Keratinocyte (primary cell): ENCODE measurements around the gene TAS2R50. TPM values are rescaled to one million over a fixed set of nuclear protein-coding genes. Genes with fewer than 3 reads are reported as not detected.

Experiments
- DNase-seq: peaks from one replicate; pipeline ENCODE4 v3.0.0-alpha.2; 2011; ENCODE audit warnings: low read depth, missing footprints, low spot score
- FAIRE-seq: peaks from 2 replicates; lab custom pipeline; 2011; peaks lifted over from hg19 to GRCh38; lab: Jason Lieb, UNC
- H2AFZ ChIP-seq: 2 replicates; pipeline ENCODE4 v1.6.0; 2012; ENCODE audit warnings: low read length, control low read depth, inconsistent platforms; ENCODE audit not compliant: control insufficient read depth
- H3K27ac ChIP-seq: 2 replicates; pipeline ENCODE4 v1.5.1; 2011; ENCODE audit warnings: low read length; ENCODE audit not compliant: control insufficient read depth, insufficient read depth
- H3K27me3 ChIP-seq: 3 replicates; pipeline ENCODE4 v1.6.0; 2011; ENCODE audit warnings: low read length; ENCODE audit not compliant: control insufficient read depth, insufficient read depth; ENCODE audit errors: extremely low read depth
- H3K36me3 ChIP-seq, 2 experiments: 2 replicates in 1 of 2; 3 replicates in 1 of 2; pipeline ENCODE4 v1.5.1; 2011; ENCODE audit warnings: low read length in 2 of 2, mild to moderate bottlenecking in 1 of 2; ENCODE audit not compliant: control insufficient read depth in 2 of 2, insufficient read depth in 2 of 2; ENCODE audit errors: extremely low read depth in 1 of 2
- H3K4me1 ChIP-seq: 3 replicates; pipeline ENCODE4 v1.5.1; 2011; ENCODE audit warnings: low read length; ENCODE audit not compliant: control insufficient read depth, insufficient read depth; ENCODE audit errors: extremely low read depth
- H3K4me2 ChIP-seq: 3 replicates; pipeline ENCODE4 v1.6.0; 2011; ENCODE audit warnings: low read depth, low read length; ENCODE audit not compliant: control insufficient read depth, insufficient read depth; ENCODE audit errors: extremely low read depth
- H3K4me3 ChIP-seq, 3 experiments: fragments of 200-600 bp in 1 of 3; sonication (generic) in 1 of 3; 2 replicates in 2 of 3; 3 replicates in 1 of 3; pipeline ENCODE4 v1.5.1; 2011 to 2016; ENCODE audit warnings: low read length in 3 of 3, mild to moderate bottlenecking in 3 of 3, control low read depth in 2 of 3, inconsistent platforms in 1 of 3, low read depth in 1 of 3, mixed read lengths in 1 of 3, mixed run types in 1 of 3, moderate library complexity in 1 of 3; ENCODE audit not compliant: control insufficient read depth in 2 of 3, insufficient read depth in 2 of 3; ENCODE audit errors: extremely low read depth in 1 of 3
- H3K79me2 ChIP-seq: 2 replicates; pipeline ENCODE4 v1.6.0; 2012; ENCODE audit warnings: low read length; ENCODE audit not compliant: control insufficient read depth, insufficient read depth
- H3K9ac ChIP-seq: 3 replicates; pipeline ENCODE4 v1.6.0; 2011; ENCODE audit warnings: low read length; ENCODE audit not compliant: control insufficient read depth, insufficient read depth; ENCODE audit errors: extremely low read depth
- H3K9me1 ChIP-seq: 3 replicates; pipeline ENCODE4 v1.6.0; 2011; ENCODE audit warnings: low read length; ENCODE audit not compliant: control insufficient read depth, insufficient read depth; ENCODE audit errors: extremely low read depth
- H3K9me3 ChIP-seq: 2 replicates; pipeline ENCODE4 v1.5.1; 2012; ENCODE audit warnings: low read depth, low read length; ENCODE audit not compliant: control insufficient read depth
- H4K20me1 ChIP-seq: 3 replicates; pipeline ENCODE4 v1.6.0; 2011; ENCODE audit warnings: low read length; ENCODE audit not compliant: control insufficient read depth, insufficient read depth; ENCODE audit errors: extremely low read depth
- CTCF ChIP-seq, 3 experiments: IDR thresholded peaks in 1 of 3; conservative IDR thresholded peaks in 1 of 3; optimal IDR thresholded peaks in 1 of 3; 2 replicates in 2 of 3; 3 replicates in 1 of 3; pipeline versions ENCODE3 to v1.5.1; 2011; ENCODE audit warnings: low read length in 3 of 3, mild to moderate bottlenecking in 3 of 3, moderate library complexity in 2 of 3, control low read depth in 1 of 3, inconsistent platforms in 1 of 3; ENCODE audit not compliant: insufficient read depth in 2 of 3; ENCODE audit errors: extremely low read depth in 1 of 3
- EZH2 ChIP-seq: IDR thresholded peaks from one replicate; pipeline ENCODE4 v1.6.1; 2012; ENCODE audit warnings: inconsistent platforms, mild to moderate bottlenecking, low read length, moderate library complexity
- dilution Hi-C: fragments of 300-500 bp; cut with MboI; formaldehyde crosslinking; loops from one replicate; pipeline ENCODE4 v1.7.0; 2020; ENCODE audit warnings: low sequenced_read_pairs; ENCODE audit not compliant: extremely low pct_ligation_motif_present
- polyA plus RNA-seq, 5 experiments: library from polyadenylated mRNA; depleted of rRNA in 3 of 5; stranded (reverse) in 3 of 5; stranded (forward) in 1 of 5; unstranded in 1 of 5; fragments of >200 nt; gene quantifications; 1 replicate in 1 of 5; 2 replicates in 3 of 5; 3 replicates in 1 of 5; pipeline versions ENCODE4 v1.2.1 to v1.2.3, GENCODE V29; 2011 to 2012; ENCODE audit warnings: missing spikeins in 2 of 5, low read depth in 1 of 5, low replicate concordance in 1 of 5

Gene TAS2R50
- polyA plus RNA-seq, 1 donor (not counting 4 experiments of a cell fraction or from before 2014, with no cell fraction given), result 0.10 TPM

DNA sequence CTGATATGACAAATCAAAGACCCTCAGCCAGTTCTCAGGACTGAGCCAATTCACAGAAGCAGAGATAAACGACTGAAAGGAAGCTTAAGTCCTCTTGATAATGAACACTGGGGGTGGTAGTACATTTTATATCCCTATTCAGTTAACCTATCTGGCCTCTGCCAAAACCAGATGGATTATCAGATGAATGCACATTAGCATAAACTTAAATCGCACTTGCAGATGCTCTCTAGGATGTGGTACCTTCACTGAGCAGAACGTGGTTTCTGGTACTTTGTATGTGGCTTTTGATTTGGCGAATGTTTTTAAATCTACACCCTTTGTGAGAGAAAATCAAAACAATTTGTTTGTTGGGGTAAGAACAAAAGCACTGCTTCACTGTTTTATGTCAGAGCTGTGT lies 26.5 kb downstream of the TAS2R50 start:
- no peak overlapping the region for H3K4me2 ChIP-seq
- no peaks in the 10 kb centered on the region for H3K9me1 ChIP-seq
- H3K9me3 ChIP-seq, result no peaks in the 10 kb centered on the region
- no peak overlapping the region for H2AFZ ChIP-seq
- no peak for TF ChIP-seq CTCF (optimal IDR thresholded peaks at IDR 0.05 in 1 of 3, IDR thresholded peaks at IDR 0.05 in 1 of 3, conservative IDR thresholded peaks at IDR 0.05 in 1 of 3; ENCODE audit: extremely low read depth in 1 of 3, insufficient read depth in 2 of 3, low read length in 3 of 3)
- no peak for TF ChIP-seq EZH2
- DNase-seq (no peak), FAIRE-seq (no peak)
- no peaks in the 10 kb centered on the region for H3K79me2 ChIP-seq
- H3K27ac ChIP-seq, result no peak overlapping the region
- H3K36me3 ChIP-seq, result peaks cover 0 to 1% of the 10 kb centered on the region in 2 experiments
- no peaks in the 10 kb centered on the region for H3K4me1 ChIP-seq
- no peaks in the 10 kb centered on the region for H3K27me3 ChIP-seq
- no peak overlapping the region for H3K4me3 ChIP-seq
- dilution Hi-C loops, result no loop called here
- no peaks in the 10 kb centered on the region for H4K20me1 ChIP-seq
- H3K9ac ChIP-seq, result no peak overlapping the region

GRCh38 chr12:10959804-10960203 lies 26.9 kb downstream of the TAS2R50 start:
- no peaks in the 10 kb centered on the region for H3K9me1 ChIP-seq
- no peak overlapping the region for H3K27ac ChIP-seq
- no peak overlapping the region for H3K4me3 ChIP-seq
- no peaks in the 10 kb centered on the region for H3K27me3 ChIP-seq
- dilution Hi-C loops, result no loop called here
- no peaks in the 10 kb centered on the region for H3K4me1 ChIP-seq
- TF ChIP-seq EZH2, result no peak
- peak in 1 of 3 experiments; percentile 8 for TF ChIP-seq CTCF (optimal IDR thresholded peaks at IDR 0.05 in 1 of 3, IDR thresholded peaks at IDR 0.05 in 1 of 3, conservative IDR thresholded peaks at IDR 0.05 in 1 of 3; ENCODE audit: extremely low read depth in 1 of 3, insufficient read depth in 2 of 3, low read length in 3 of 3)
- H4K20me1 ChIP-seq, result no peaks in the 10 kb centered on the region
- no peak overlapping the region for H2AFZ ChIP-seq
- H3K9me3 ChIP-seq, result no peaks in the 10 kb centered on the region
- FAIRE-seq (no peak), DNase-seq (no peak)
- H3K9ac ChIP-seq, result no peak overlapping the region
- H3K4me2 ChIP-seq, result no peak overlapping the region
- H3K36me3 ChIP-seq, result peaks cover 0 to 1% of the 10 kb centered on the region in 2 experiments
- no peaks in the 10 kb centered on the region for H3K79me2 ChIP-seq
